Iris pigment epithelial cell (primary cell): Measurements from ENCODE around the gene PRKCA.

ENCODE experiments used
- DNase-seq: peaks from one replicate; pipeline ENCODE4 v3.0.0-alpha.2; 2011; ENCODE audit warnings: low read depth

PRKCA gene

DNA sequence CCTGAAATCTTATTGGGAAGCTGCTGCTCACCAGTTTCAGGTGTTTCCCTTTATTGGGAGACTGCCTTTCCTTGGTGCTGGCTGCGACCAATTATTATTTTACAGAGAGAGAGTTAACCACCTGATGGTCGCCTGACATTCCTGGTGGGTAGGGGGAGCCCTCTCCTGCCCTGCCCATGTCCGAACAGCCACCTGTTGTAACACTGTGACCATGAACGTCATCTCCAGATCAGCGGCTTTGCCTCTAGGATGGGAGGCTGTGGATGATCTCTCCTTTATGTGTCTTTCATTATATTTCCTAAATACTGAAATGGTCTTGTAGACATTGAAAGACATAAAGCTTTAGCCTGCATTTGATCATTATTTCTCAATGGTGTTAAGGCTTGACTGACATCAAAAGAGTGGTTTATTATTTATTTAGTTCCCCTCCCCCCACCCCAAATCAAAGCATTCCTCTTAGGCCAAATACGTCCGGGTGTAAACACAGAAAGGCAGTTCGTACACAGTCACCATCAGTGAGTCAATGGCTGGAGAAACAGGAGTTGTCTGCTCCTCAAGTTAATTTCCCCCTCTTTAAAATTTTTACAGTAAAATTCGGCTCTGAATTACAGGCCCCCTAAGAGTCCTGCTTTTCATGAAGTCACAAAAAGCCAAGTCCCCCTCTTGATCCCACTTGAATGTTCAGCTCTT, 474.7 kb downstream of the PRKCA start:
- DNase-seq, result peak; percentile 18

- DNase-seq, result peak; percentile 59
These were observed 475.3 kb downstream of the PRKCA start for GRCh38 chr17:66777689-66778225.

DNA sequence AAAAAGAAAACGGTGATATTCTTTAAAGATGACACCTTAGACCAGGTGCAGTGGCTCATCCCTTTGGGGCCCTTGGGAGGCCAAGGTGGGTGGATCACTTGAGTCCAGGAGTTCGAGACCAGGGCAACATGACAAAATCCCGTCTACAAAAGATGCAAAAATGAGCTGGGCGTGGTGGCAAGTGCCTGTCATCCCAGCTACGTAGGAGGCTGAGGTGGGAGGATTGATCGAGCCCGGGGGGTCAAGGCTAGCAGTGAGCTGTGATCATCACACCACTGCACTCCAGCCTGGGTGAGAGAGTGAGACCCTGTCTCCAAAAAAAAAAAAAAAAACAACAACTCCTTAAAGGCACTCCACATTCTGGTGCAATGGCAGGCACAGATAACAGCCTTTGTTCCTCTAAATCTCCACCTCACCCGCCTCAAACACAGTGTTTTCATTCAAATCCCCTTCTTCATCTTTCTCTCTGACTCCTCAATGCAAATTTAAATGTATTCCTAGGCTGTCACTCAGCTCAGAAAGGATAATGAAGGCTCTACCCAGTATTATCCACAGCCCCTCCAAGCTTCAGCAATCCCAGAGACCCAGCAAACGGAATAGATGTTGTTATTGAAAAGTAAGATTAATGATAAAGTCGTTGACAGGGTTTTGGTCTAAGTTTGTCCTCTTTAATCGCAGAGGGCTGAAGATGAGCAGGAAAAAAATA, 476.3 kb downstream of the PRKCA start:
- no peak for DNase-seq

GRCh38 chr17:66779237-66779606, 476.8 kb downstream of the PRKCA start:
- no peak for DNase-seq

- no peak for DNase-seq
These were observed 478.7 kb downstream of the PRKCA start for GRCh38 chr17:66781135-66781534.

GRCh38 chr17:66782851-66783250, 480.4 kb downstream of the PRKCA start:
- DNase-seq, result no peak

GRCh38 chr17:66783656-66784381, 481.4 kb downstream of the PRKCA start:
- DNase-seq, result no peak

DNA sequence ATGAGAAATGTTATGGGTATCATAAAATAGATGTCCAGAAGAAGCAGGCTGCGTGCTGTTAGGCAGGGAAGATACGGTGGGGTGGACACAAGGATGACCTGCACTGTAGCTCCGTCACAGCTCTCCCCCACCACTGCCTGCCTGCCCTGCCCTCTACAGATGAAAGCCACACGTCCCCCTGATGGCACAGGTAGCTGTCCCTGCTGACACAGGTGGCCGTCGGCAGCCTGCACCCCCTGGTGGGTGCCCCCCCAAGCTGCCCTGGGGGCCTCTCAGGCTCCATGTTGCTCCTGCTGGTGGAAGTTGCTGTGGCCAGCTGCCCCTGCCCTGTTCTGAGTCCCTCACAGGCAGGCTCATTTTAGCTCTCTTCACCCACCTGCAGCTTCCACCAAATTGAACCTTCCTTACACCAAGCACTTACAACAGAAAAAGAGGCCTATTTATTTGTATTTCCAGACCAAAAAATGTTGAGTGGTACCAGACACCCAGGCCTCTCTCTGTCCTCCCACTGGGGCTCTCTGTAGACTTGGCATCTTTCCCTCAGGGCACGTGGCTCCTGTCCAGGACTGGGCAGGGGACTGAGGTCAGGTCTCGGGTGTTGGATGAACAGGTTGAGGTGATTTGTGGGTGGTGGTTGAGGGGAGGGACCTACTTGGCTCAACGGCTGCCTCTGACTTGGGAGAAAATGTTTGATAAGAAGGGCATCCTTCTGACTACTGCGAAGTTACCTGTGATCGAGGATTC, 482.4 kb downstream of the PRKCA start:
- no peak for DNase-seq

GRCh38 chr17:66786107-66786506, 483.7 kb downstream of the PRKCA start:
- no peak for DNase-seq

DNA sequence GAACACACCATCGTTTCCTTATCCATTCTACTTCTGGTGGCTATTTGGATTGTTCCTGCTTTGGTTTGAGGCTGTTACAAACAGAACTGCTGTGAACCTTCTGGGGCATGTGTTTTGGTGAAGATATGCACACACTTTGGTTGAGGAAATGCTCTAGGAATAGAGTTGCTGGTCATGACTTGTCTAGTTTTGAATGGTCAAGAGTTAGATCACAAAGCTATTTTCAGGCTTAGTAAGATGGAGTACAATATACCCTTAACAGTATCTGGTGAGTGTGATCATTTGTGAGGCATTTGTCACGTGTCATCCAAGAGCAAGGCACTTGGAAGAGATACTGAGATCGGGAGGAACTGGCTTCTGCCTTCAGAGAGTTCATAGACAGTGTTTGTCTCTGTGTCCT, 485.5 kb downstream of the PRKCA start:
- DNase-seq, result no peak

- no peak for DNase-seq
These were observed 486.7 kb downstream of the PRKCA start for GRCh38 chr17:66789093-66789492.

- peak; percentile 18 for DNase-seq
These were observed 487.6 kb downstream of the PRKCA start for GRCh38 chr17:66789961-66790437.

GRCh38 chr17:66790501-66791061, 488.2 kb downstream of the PRKCA start:
- DNase-seq, result peak; percentile 58

- DNase-seq, result no peak
These were observed 488.9 kb downstream of the PRKCA start for GRCh38 chr17:66791347-66791746.

DNA sequence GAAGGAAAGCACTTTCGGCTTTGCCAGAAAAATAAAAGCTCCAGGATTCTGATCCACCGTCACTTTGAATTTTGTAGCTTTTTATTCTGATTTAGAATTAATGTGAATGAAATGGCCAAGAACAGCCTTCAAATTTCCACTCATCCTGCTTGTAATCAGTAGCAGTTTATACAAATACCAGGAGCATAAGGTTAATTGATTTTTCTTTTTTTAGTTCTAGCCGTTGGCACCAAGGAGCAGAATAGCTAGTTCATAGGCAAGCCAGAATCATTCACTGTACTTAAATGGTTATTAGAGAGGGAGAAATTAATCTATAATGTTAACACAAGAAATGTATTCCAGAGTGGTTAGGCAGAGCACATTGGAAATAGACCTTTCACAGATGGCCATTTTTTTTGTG, 491.4 kb downstream of the PRKCA start:
- DNase-seq, result no peak

- no peak for DNase-seq
These were observed 493.1 kb downstream of the PRKCA start for GRCh38 chr17:66795486-66795885.

DNA sequence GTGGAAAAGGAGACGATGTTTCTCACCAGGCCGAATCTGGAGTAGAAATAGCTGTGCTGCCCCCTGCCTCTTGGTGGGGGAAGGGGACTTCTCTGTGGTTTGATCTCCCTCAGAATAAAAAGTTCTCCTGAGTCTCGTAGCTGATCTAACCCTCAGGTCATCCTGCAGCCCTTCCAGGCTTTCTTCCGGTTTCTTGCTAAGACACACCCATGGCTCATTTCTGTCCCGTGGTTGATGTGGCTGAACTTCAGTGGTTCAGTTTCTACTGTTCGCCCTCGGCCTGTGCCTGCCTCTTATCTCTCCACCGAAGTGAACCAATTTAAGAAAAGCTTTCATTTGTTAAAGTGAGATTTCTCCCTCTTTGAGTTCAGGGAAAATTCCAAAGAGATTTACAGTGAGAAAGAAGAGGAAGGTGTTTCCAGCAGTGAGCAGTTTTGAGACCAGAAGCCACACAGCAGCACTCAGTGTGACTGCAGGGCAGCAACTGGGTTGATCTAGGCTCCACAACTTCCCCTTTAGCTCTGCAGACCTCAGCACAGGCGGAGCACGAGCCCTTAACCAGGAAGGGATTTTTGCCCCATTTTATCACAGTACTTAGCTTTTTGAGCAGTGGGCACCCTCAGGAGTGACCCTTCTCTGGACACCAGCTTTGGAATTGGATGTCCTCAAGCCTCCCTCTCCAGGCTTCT, 497.6 kb downstream of the PRKCA start:
- DNase-seq, result no peak

DNA sequence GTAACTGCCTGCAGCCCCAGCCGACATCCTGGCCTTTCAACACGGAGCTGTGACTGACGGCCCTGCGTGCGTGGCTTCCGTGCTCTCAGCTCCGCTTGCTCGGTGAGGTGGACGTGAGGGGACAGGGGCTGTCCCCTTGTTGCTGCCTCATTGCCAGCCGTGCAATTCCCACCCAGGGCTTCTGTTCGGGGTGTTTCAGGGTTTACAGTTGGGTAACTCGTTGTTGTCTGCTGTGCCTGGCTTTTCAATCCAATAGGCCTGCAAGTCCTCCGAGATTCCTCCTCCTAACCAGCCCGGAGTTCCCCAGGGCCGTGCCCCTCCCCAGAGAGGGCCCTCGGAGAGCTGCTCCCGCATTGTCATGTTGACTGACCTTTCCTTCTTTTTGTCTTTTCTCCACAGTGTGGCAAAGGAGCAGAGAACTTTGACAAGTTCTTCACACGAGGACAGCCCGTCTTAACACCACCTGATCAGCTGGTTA, 501.1 kb downstream of the PRKCA start:
- DNase-seq, result no peak

- no peak for DNase-seq
These were observed 503.2 kb downstream of the PRKCA start for GRCh38 chr17:66805567-66805966.

GRCh38 chr17:66807182-66807581, 504.8 kb downstream of the PRKCA start:
- no peak for DNase-seq

- DNase-seq, result no peak
These were observed 507.0 kb downstream of the PRKCA start for GRCh38 chr17:66809408-66809807.
